Breast epithelium (tissue), 4 donors: ENCODE data around the gene GMEB1. TPM values are rescaled to one million over a fixed set of nuclear protein-coding genes. Genes with fewer than 3 reads are reported as not detected.

Source experiments
- DNase-seq, 2 donors: peaks; one replicate each; pipeline ENCODE4 v3.0.0-alpha.2; 2019; ENCODE audit warnings: low spot score in 2 of 2
- H3K27ac ChIP-seq, 2 donors: fragments of 200-600 bp; sonication (generic) in 1 of 2; one replicate each; pipeline ENCODE4 v1.5.1; 2016 to 2019; ENCODE audit warnings: mild to moderate bottlenecking in 1 of 2
- H3K27me3 ChIP-seq, 2 donors: fragments of 200-600 bp; sonication (generic) in 1 of 2; one replicate each; pipeline versions ENCODE4 v1.5.1 to v1.6.0; 2017 to 2019; ENCODE audit warnings: control low read depth in 1 of 2, mild to moderate bottlenecking in 1 of 2
- H3K36me3 ChIP-seq: fragments of 200-600 bp; one replicate; pipeline ENCODE4 v1.5.1; 2019
- H3K4me1 ChIP-seq, 2 donors: fragments of 200-600 bp; sonication (generic); one replicate each; pipeline ENCODE4 v1.5.1; 2016 to 2019; ENCODE audit warnings: control low read depth in 1 of 2
- H3K4me3 ChIP-seq, 3 donors: fragments of 200-600 bp; sonication (generic); 1 replicate in 2 of 3; 2 replicates in 1 of 3; pipeline ENCODE4 v1.5.1; 2016 to 2019; ENCODE audit warnings: mild to moderate bottlenecking in 3 of 3, moderate library complexity in 2 of 3
- H3K9me3 ChIP-seq, 2 donors: fragments of 200-600 bp; sonication (generic) in 1 of 2; one replicate each; pipeline ENCODE4 v1.5.1; 2016 to 2019; ENCODE audit warnings: control low read depth in 1 of 2
- POLR2A ChIP-seq: fragments of 450-650 bp; IDR thresholded peaks from one replicate; pipeline ENCODE4 v1.6.1; 2016; ENCODE audit warnings: antibody characterized with exemption, mild to moderate bottlenecking, moderate library complexity
- POLR2AphosphoS5 ChIP-seq, 3 donors: sonication (generic); formaldehyde crosslinking; IDR thresholded peaks; one replicate each; pipeline ENCODE4 v1.6.1; 2017; ENCODE audit warnings: antibody characterized with exemption in 3 of 3
- intact Hi-C: fragments of 100-400 bp; cut with DNase I; formaldehyde crosslinking; loops from one replicate; pipeline ENCODE4 v1.15.1; 2023; ENCODE audit warnings: low total_unique reads
- total RNA-seq, 3 donors: library from RNA; depleted of rRNA; stranded (reverse); fragments of >200 nt; gene quantifications; one replicate each; pipeline ENCODE4 v1.1.0, GENCODE V29; 2016
- TF ChIP-seq, protein P1 (sequence below), 3 donors: fragments of 450-650 bp; IDR thresholded peaks; one replicate each; pipeline ENCODE4 v1.5.1; 2016 to 2017; ENCODE audit warnings: antibody characterized with exemption in 3 of 3, mild to moderate bottlenecking in 3 of 3, moderate library complexity in 3 of 3

Gene GMEB1
- total RNA-seq, 3 donors from 2014 or later, result 7.7 to 11.9 (median 9.8) TPM

DNA sequence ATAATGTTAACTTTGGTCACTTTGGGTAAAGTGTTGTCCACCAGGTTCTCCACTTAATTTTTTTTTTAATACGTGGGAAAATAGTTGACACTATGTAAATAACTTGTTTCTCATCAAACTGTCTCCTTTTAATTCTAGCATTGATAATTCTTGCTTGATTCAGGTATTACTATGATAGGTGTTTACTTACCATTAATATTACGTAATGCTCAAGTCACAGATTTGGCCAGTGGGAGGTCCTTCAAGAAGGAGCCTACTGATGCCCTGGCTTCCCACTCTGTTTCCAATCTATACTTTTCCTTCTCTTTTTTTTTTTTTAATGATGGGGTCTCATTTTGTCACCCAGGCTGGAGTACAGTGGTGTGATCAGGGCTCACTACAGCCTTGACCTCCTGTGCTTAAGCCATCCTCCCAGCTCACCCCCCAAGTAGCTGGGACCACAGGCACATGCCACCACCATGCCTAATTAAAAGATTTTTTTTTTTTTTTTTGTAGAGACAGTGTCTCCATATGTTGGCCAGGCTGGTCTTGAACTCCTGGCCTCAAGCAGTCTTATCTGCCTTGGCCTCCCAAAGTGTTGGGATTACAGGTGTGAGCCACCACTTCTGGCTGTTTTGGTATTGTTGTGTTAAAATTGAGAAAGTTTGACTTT is 98.1 kb downstream of the GMEB1 start:
- no peak overlapping the region for H3K27ac ChIP-seq
- no peak for DNase-seq
- intact Hi-C loops, result no loop called here
- H3K36me3 ChIP-seq, result no peaks in the 10 kb centered on the region
- H3K9me3 ChIP-seq, result no peaks in the 10 kb centered on the region
- H3K4me1 ChIP-seq, result no peaks in the 10 kb centered on the region
- TF ChIP-seq, protein P1, sequence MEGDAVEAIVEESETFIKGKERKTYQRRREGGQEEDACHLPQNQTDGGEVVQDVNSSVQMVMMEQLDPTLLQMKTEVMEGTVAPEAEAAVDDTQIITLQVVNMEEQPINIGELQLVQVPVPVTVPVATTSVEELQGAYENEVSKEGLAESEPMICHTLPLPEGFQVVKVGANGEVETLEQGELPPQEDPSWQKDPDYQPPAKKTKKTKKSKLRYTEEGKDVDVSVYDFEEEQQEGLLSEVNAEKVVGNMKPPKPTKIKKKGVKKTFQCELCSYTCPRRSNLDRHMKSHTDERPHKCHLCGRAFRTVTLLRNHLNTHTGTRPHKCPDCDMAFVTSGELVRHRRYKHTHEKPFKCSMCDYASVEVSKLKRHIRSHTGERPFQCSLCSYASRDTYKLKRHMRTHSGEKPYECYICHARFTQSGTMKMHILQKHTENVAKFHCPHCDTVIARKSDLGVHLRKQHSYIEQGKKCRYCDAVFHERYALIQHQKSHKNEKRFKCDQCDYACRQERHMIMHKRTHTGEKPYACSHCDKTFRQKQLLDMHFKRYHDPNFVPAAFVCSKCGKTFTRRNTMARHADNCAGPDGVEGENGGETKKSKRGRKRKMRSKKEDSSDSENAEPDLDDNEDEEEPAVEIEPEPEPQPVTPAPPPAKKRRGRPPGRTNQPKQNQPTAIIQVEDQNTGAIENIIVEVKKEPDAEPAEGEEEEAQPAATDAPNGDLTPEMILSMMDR (IDR thresholded peaks at IDR 0.05), result no peak
- TF ChIP-seq POLR2AphosphoS5 (IDR thresholded peaks at IDR 0.05) (no peak), POLR2A (no peak)
- no peak overlapping the region for H3K4me3 ChIP-seq
- H3K27me3 ChIP-seq, result no peaks in the 10 kb centered on the region

Other genes with a start within 250 kb of the GMEB1 start
- 10 to 100 TPM; 15.7 to 44.9 (median 40.1) TPM for gene RCC1, start 162.7 kb upstream of the GMEB1 start, total RNA-seq
- gene TRNAU1AP, start 115.7 kb upstream of the GMEB1 start, total RNA-seq, result 10 to 100 TPM; 22.0 to 27.8 (median 27.1) TPM
- 10 to 100 TPM in 1 of 3 donors, 1 to 10 TPM in 2; 6.9 to 18.6 (median 8.0) TPM for gene RAB42, start 76.5 kb upstream of the GMEB1 start, total RNA-seq
- 10 to 100 TPM; 18.7 to 36.2 (median 22.7) TPM for gene TAF12, start 25.7 kb upstream of the GMEB1 start, total RNA-seq
- not detected for gene RNU11, start 20.2 kb upstream of the GMEB1 start, total RNA-seq
- gene YTHDF2, start 68.2 kb downstream of the GMEB1 start, total RNA-seq, result 10 to 100 TPM; 43.5 to 74.1 (median 66.5) TPM
- not detected for gene OPRD1, start 143.4 kb downstream of the GMEB1 start, total RNA-seq
- gene EPB41, start 245.8 kb downstream of the GMEB1 start, total RNA-seq, result 10 to 100 TPM; 36.2 to 67.2 (median 51.8) TPM